ENCODE results near the gene CLIC4.

CLIC4 gene

DNA sequence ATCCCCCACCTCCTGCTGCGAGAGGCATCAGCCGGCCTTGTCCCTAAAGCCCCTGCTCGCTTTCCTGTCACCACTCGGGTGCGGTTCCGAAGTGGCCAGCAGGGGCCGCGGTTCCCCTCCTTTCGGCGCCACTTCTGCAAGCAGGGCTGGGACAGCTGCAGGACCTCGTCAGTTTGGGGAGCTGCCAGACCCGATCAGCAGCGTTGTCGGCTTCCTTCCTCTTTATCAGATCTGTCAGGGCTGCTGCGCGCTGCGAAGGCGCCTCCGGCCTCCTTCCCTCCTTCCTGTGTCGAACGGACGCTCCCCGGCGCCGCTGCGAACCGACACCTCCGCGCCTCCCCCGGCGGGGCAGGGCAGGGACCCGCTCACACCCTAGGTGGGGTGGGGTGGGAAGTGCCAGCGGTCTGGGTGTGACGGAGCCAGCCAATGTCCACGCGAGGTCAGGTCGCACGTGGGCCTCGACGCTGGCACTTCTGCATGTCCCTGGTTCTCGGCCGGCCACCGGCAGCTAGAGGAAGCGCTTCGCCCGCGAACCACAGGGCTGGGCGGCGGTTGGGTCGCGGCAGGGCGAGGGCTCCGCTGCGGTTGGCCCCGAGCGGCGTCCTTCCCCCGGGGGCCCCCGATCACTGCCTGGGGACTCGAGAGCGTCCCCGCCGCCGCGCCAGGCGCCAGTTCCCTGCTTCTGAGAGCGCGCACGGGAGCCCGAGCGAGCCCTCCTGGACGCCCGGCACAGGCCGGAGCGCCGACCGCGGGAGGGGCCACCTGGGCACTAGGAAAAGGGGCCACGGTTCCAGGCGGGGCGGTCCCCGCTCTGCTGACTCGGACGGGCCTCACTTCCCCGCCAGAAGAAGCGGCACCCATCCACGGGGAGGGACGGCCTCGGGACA is 103.0 kb downstream of the CLIC4 start:
- Mint-ChIP-seq H3K27me3 (no peaks in the 10 kb centered on the region), H3K27ac (no peak overlapping the region), H3K4me1 (peaks cover 19% of the 10 kb centered on the region), H3K9me3 (no peaks in the 10 kb centered on the region), H3K36me3 (no peaks in the 10 kb centered on the region), H3K4me3 (peak overlapping the region; percentile 82)

DNA sequence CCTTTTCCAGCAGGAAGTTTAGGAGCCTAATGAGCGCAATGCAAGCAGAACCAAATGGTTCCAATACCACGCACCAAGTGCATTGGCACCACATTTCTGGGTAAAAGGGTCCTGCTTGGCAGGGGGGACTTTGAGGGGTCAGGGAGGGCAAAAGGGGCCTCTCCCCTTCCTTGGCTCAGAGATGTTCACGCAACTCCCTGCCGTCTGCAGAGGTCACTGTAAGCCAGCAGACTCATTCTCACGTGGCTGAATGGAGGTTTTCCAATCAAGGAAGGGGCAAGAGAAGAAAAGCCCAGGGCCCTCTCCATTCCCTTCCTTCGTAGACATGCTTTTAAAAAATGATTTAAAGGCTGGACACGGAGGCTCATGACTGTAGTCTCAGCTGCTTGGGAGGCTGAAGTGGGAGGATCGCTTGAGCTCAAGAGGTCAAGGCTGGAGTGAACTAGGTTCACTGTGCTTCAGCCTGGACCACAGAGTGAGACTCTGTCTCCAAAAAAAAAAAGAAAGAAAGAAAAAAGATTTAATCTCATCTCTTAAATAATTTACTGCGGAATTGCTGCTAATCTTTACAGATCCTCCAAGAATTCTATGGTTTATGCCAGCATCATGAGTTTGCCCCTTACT is 104.5 kb downstream of the CLIC4 start:
- Mint-ChIP-seq H3K9me3 (no peaks in the 10 kb centered on the region), H3K27me3 (no peaks in the 10 kb centered on the region), H3K36me3 (no peaks in the 10 kb centered on the region), H3K4me3 (peak overlapping the region; percentile 66), H3K27ac (no peak overlapping the region), H3K4me1 (peaks cover 19% of the 10 kb centered on the region)

DNA sequence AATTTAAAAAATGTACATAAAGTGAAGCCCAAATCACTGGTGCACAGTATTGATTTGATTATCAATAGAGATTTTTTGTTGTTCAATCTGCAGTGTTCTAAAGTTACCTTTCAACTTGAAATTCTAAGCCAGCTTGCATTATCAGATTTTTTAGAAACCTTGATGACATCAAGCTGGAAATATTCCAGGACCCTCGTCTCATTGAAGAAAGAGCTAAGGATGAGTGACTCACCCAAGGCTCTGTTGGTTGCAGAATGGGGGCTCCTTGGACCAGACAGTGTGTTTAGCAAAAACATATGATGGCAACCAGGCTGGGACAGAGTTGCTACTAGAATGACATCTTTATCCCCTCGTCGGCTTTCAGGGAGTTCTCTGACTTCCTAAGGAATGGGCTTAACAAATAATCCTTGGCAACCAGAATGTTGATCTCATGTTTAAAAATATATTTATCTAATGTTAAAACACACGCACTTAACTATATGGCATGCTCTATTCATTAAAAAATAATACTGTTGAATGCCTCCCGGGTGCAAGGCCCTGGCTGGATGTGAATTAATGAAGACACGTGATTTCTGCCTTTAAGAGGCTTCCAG is 105.2 kb downstream of the CLIC4 start:
- Mint-ChIP-seq H3K36me3 (no peaks in the 10 kb centered on the region), H3K27me3 (no peaks in the 10 kb centered on the region), H3K27ac (peak overlapping the region; percentile 10), H3K4me1 (peaks cover 19% of the 10 kb centered on the region), H3K4me3 (no peak overlapping the region), H3K9me3 (no peaks in the 10 kb centered on the region)

DNA sequence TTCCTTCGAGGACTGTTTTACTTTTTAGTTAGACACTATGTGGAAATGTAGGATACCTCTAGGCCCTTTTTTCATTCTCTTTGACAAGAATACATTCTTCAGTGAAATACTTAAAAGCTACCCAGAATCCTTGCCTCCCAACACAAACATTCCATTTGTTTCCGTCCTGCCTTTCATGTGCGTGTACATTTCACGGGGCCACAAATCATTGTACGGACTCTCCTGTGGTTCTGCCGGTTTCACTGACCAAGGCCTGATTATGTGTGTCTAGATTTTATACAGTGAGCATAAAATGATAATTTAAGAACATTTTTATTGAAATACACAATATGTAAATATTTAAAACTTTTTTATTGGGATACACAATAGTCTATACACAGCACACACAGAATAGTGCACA is 108.4 kb downstream of the CLIC4 start:
- Mint-ChIP-seq H3K36me3 (no peaks in the 10 kb centered on the region), H3K9me3 (no peaks in the 10 kb centered on the region), H3K27ac (no peak overlapping the region), H3K4me1 (peaks cover 14% of the 10 kb centered on the region), H3K4me3 (no peak overlapping the region), H3K27me3 (no peaks in the 10 kb centered on the region)

DNA sequence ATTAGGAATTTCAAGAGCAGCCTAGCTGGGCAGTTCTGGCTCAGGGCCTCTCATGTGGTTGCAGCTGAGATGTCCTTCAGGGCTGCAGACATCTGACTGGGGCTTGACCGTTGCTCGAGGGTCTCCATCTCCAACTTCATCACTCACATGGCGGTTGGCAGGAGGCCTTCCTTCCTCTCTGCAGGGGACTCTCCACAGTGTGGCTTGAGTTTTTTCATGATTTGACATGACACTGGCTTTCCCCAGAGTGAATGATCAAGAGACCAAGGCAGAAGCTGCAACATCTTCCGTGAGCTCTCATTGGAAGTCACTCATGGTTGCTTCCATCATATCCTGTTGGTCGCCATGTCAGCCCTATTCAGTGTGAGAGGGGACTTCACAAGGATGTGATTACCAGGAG is 110.2 kb downstream of the CLIC4 start:
- Mint-ChIP-seq H3K27me3 (no peaks in the 10 kb centered on the region), H3K9me3 (no peaks in the 10 kb centered on the region), H3K4me3 (no peak overlapping the region)

DNA sequence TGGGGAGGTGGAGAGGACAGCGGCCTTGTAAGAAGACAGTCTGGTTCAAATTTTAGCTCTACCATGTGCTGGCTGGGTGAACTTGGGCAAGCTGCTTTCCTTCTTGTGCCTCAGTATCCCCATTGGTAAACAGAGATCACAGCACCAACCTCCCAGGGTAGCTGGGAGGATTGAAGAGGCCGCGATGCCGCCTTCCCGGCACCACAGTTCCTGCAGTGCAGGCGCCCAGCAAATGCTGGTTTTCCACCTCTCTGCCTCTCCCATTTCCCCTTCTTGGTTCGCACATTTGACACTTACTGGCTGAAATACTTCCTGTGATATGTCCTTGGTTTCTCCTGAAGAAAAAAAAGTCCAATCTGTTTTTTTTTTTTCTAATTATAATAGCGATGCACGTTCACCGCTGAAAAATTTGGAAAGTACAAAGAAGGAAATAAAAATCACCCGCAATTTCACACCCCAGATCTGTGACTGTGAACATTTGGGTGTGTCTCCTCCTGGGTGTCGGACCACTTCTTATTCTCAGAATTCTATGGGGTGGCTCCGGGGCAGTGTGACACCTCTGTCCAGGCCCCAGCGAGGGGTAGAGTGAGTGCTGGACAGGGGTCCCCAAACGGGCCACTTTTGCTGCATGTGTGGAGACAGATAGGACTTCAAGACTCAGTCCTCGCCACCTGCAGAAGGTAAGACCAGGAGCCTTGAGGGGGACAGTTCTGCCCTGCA is 111.7 kb downstream of the CLIC4 start:
- Mint-ChIP-seq H3K4me3 (peak overlapping the region; percentile 49), H3K9me3 (no peaks in the 10 kb centered on the region), H3K4me1 (no peaks in the 10 kb centered on the region), H3K27me3 (no peaks in the 10 kb centered on the region), H3K36me3 (no peaks in the 10 kb centered on the region), H3K27ac (no peak overlapping the region)

More for the DNA sequence above, 110.2 kb downstream of the CLIC4 start:
- Mint-ChIP-seq H3K36me3 (no peaks in the 10 kb centered on the region), H3K4me1 (no peaks in the 10 kb centered on the region), H3K27ac (no peak overlapping the region)

DNA sequence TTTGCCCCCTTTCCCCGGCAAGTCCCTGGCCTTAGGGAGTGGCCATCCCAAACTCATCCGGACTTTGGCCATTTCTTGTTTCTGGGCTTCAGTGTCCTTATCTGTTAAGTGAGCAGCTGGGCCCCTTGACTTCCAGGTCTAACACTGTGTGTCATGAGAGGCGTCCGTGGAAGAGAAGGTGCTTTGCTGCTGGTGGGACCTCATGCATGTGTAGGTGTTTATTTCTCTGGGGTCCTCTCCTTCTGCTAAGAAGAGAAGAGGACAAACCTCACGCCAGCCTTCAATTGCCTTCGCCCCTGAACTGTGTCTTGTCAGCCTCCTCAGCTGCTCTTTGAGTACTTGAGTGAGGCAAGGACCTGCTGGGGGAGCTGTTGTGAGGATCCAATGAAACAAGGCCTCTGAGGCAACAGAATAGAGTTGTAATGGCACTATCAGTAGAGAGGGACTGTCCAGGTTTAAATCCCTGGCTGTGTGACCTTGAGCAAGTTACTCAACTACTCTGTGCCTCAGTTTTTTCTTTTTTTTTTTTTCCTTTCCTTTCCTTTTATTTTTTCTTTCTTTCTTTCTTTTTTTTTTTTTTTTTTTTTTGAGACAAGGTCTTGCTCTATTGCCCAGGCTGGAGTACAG is 112.4 kb downstream of the CLIC4 start:
- Mint-ChIP-seq H3K9me3 (no peaks in the 10 kb centered on the region), H3K27ac (no peak overlapping the region), H3K4me1 (no peaks in the 10 kb centered on the region), H3K27me3 (no peaks in the 10 kb centered on the region), H3K4me3 (peak overlapping the region; percentile 49), H3K36me3 (no peaks in the 10 kb centered on the region)

DNA sequence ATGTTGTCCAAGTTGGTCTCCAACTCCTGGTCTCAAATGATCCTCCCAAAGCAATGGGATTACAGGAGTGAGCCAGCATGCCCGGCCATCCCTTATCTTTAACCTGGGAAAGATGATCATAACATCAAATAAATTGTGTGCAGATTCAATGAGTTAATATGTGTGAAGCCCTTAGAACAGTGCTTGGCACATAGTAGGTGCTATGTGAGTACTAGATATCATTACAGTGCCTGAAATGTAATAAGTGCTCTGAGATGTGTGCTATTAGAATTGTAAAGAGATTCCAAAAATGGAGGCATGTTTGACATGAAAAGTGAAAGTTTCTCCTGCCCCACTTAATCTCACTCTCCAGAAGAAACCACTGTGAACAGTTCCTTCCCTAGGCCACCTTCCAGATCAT is 113.0 kb downstream of the CLIC4 start:
- Mint-ChIP-seq H3K27ac (no peak overlapping the region), H3K27me3 (no peaks in the 10 kb centered on the region), H3K4me3 (no peak overlapping the region), H3K4me1 (peaks cover 3% of the 10 kb centered on the region), H3K36me3 (no peaks in the 10 kb centered on the region), H3K9me3 (no peaks in the 10 kb centered on the region)

DNA sequence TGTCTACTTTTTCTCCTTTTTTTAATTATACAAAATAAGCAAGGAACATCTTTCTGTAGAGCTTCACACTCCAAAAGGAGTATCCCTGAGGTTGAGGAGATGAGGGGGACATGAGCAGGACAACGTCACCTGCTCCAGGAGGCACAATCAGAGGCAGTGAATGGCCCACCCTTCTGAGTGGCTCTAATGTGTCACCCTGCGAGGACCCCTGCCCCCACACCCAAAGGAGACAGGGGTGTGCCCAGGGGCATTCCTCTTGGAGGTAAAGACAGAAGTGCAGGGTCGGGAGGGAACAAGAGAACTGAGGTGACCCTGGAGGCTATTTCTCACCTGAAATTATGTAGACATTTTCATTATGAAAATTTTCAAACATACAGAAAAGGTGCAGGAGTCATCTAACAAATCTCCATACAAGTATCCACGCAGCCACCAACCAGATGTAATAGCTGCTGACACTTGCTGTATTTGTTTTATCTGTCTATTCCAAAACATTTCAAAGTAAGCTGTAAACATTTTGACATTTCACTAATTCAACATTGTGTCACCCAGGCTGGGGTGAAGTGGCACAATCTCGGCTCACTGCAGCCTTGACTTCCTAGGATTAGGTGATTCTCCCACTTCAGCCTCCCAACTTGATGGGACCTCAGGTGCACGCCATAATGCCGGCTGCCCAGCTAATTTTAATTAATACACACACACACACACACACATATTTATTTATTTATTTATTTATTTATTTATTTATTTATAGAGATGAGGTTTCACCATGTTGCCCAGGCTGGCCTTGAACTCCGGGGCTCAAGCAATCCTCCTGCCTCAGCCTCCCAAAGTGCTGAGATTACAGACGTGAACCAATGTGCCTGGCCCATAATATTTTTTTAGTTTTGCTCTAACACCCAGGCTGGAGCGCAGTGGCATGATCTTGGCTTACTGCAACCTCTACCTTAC is 114.1 kb downstream of the CLIC4 start:
- Mint-ChIP-seq H3K9me3 (no peaks in the 10 kb centered on the region), H3K27ac (no peak overlapping the region), H3K4me1 (peaks cover 4% of the 10 kb centered on the region), H3K36me3 (no peaks in the 10 kb centered on the region), H3K4me3 (no peak overlapping the region), H3K27me3 (no peaks in the 10 kb centered on the region)

DNA sequence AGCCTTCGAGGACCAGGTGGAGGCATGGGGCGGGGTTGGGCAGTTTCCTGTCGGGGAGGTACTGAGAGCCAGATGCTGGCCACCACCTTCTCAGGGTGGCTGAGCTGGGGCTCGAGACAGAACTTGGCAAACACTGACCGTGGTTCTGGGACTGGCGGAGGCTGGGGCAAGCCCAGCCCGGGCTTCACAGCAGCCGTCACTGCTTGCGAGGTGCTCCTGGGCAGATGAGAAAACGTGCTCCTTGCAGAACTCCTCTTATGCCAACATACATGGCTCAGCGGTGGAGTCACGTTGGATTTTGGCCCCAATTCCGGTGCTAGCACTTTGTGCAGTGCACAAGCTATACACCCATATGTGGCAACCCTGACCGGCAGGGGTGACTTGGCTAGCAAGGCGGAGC is 115.6 kb downstream of the CLIC4 start:
- H3K4me3 Mint-ChIP-seq = no peak overlapping the region
- H3K27me3 Mint-ChIP-seq = no peaks in the 10 kb centered on the region
- H3K4me1 Mint-ChIP-seq = peaks cover 4% of the 10 kb centered on the region
- H3K27ac Mint-ChIP-seq = no peak overlapping the region
- no peaks in the 10 kb centered on the region for H3K36me3 Mint-ChIP-seq
- H3K9me3 Mint-ChIP-seq = no peaks in the 10 kb centered on the region

DNA sequence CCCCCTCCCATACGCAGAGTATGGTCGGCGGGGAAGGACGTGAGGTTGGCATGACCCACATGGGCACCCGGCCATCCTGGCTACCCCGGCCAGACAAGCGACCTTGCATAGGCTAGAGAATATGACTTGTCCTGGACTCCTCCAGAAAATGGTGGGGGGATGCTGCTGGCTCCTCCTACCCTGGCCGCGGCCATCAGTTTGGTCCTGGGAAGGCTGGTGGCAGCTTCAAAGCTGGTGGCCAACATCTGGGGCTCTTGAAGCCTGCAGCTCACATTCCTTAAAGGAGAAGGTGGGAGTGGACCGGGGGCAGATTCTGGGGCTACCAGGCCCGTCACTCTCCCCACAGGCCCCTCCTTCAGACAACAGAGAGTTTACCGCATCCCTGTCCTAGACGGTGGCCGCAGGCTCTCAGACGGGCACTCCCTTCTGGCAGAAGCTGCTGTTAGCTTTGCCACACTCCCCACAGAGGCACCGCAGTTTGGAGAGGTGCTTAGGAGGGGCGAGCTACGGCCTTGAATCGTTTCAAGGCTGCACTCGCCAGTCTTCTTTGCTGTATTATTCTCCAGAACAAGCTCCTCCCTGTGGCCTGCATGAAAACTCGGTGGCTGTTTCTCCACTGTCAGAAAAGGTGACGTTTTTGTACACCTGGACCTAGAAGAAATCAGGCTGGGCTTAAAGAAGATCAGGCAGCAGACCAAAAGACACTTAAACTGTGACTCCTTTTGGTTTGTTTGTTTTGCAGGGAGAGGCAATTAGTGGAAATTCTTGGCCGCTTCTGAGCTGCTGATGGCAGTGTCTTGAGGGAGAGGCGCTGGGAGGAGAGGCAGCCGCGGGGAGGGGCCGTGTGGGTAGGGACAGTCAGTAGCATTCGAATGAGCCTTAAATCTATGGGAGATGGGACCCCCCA is 116.8 kb downstream of the CLIC4 start:
- Mint-ChIP-seq H3K4me3 (no peak overlapping the region), H3K27me3 (no peaks in the 10 kb centered on the region), H3K36me3 (no peaks in the 10 kb centered on the region), H3K27ac (no peak overlapping the region), H3K9me3 (no peaks in the 10 kb centered on the region), H3K4me1 (peaks cover 4% of the 10 kb centered on the region)

DNA sequence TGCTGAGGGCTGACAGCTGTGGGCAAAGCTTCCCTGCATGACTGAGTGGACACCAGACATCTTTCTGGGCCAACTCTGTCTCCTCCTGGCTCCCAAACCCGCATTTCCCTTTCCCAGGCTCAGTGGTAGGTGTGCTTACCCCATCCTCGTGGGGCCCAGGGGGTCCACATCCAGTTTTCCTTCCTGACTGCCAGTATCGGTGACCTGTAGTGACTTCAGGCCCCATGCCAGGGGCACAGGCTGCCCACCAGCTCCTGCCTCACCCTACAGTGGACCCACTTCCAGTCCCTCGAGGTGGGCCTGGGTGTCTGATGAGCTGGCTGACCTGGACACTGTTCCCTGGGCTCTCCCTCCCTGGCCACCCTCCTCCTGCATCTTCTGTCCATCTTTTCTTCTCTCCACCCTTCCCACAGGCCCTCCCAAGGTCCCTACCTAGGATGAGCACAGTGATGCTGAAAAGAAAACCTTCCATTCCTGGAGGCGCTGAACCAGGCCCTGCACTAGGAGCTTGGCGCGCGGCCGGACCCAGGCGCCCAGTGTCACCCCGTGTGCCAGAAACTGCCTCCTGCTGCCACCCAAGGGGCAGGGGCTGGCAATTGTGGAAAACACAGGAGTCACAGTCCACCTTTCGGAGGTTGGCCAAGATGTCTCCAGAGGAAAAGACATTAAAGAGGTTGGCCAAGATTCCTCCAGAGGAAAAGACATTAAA is 117.7 kb downstream of the CLIC4 start:
- Mint-ChIP-seq H3K36me3 (no peaks in the 10 kb centered on the region), H3K4me1 (peaks cover 4% of the 10 kb centered on the region), H3K4me3 (no peak overlapping the region), H3K27ac (no peak overlapping the region), H3K9me3 (no peaks in the 10 kb centered on the region), H3K27me3 (no peaks in the 10 kb centered on the region)

DNA sequence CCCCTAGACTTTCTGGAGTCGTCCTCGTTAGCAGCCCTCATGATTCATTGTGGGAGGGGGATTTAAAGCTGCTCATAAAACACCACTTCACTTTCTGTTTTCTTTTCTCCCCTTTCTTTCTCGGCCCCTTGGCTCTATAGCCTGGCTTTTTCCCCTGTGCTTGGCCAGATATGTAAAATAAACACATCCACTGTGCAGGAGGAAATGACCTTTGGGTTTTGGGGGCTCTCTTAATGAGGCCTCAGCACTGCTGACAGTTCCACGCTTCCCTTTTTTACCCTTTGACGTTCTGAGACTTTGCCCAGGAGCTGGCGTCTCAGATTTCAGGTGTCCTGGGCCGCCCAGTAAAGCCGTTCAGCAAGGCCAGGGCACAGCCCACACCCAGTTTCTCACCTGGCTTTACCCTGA is 119.1 kb downstream of the CLIC4 start:
- H3K27me3 Mint-ChIP-seq = no peaks in the 10 kb centered on the region
- no peaks in the 10 kb centered on the region for H3K9me3 Mint-ChIP-seq
- H3K27ac Mint-ChIP-seq = no peak overlapping the region
- no peak overlapping the region for H3K4me3 Mint-ChIP-seq
- no peaks in the 10 kb centered on the region for H3K36me3 Mint-ChIP-seq
- H3K4me1 Mint-ChIP-seq = peaks cover 4% of the 10 kb centered on the region

Data from activated naive CD4-positive, alpha-beta T cell treated with anti-CD3 and anti-CD28 coated beads, Interleukin-2, amount 50 U/mL, for 24 hours (primary cell).